Liver (tissue), 9 donors: Measurements from ENCODE around the gene KAZN. TPM values are rescaled to one million over a fixed set of nuclear protein-coding genes. Genes with fewer than 3 reads are reported as not detected.

Experiments used
- DNase-seq: peaks from one replicate; pipeline ENCODE4 v3.0.0-alpha.2; 2017; ENCODE audit warnings: low spot score
- H3K27ac ChIP-seq, 2 donors: one replicate each; pipeline ENCODE4 v1.7.0; 2013; ENCODE audit warnings: inconsistent platforms in 2 of 2, low read length in 2 of 2, control low read depth in 1 of 2, low read depth in 1 of 2, mild to moderate bottlenecking in 1 of 2
- H3K27me3 ChIP-seq, 4 donors: one replicate each; pipeline versions ENCODE4 v1.6.1 to v1.7.0; 2013; ENCODE audit warnings: low read length in 3 of 4, inconsistent platforms in 1 of 4, mild to moderate bottlenecking in 1 of 4, moderate library complexity in 1 of 4; ENCODE audit not compliant: control insufficient read depth in 4 of 4, insufficient read depth in 4 of 4
- H3K36me3 ChIP-seq, 4 donors: one replicate each; pipeline versions ENCODE4 v1.6.1 to v1.7.0; 2013; ENCODE audit warnings: low read length in 3 of 4, mild to moderate bottlenecking in 3 of 4, low read depth in 1 of 4, moderate library complexity in 1 of 4; ENCODE audit not compliant: control insufficient read depth in 4 of 4, insufficient read depth in 3 of 4
- H3K4me1 ChIP-seq, 4 donors: one replicate each; pipeline versions ENCODE4 v1.6.1 to v1.7.0; 2013; ENCODE audit warnings: low read length in 3 of 4, mild to moderate bottlenecking in 3 of 4, moderate library complexity in 1 of 4; ENCODE audit not compliant: control insufficient read depth in 4 of 4, insufficient read depth in 4 of 4
- H3K4me3 ChIP-seq, 3 donors: one replicate each; pipeline versions ENCODE4 v1.6.1 to v1.7.0; 2013; ENCODE audit warnings: low read length in 3 of 3, control low read depth in 1 of 3, low read depth in 1 of 3, mild to moderate bottlenecking in 1 of 3
- H3K9ac ChIP-seq, 2 donors: one replicate each; pipeline ENCODE4 v1.7.0; 2013; ENCODE audit warnings: low read length in 2 of 2, mild to moderate bottlenecking in 2 of 2, moderate library complexity in 2 of 2, control low read depth in 1 of 2, low read depth in 1 of 2
- H3K9me3 ChIP-seq, 4 donors: one replicate each; pipeline versions ENCODE4 v1.6.1 to v1.7.0; 2013; ENCODE audit warnings: low read length in 3 of 4; ENCODE audit not compliant: control insufficient read depth in 4 of 4
- EGR1 ChIP-seq, 2 donors: IDR thresholded peaks; 2 replicates each; pipeline ENCODE4 v1.6.1; 2016 to 2018; ENCODE audit warnings: antibody characterized with exemption in 2 of 2, low read depth in 2 of 2
- FOXA2 ChIP-seq: IDR thresholded peaks from 2 replicates; pipeline ENCODE4 v1.6.1; 2016; ENCODE audit warnings: antibody characterized with exemption
- GABPA ChIP-seq, 2 donors: IDR thresholded peaks in 1 of 2; conservative IDR thresholded peaks in 1 of 2; 2 replicates each; pipeline ENCODE4 v1.6.1; 2016; ENCODE audit warnings: antibody characterized with exemption in 2 of 2, mild to moderate bottlenecking in 1 of 2, moderate library complexity in 1 of 2
- HNF4A ChIP-seq, 2 donors: conservative IDR thresholded peaks; 2 replicates each; pipeline ENCODE4 v1.6.1; 2016; ENCODE audit warnings: antibody characterized with exemption in 2 of 2, mild to moderate bottlenecking in 2 of 2
- HNF4G ChIP-seq: IDR thresholded peaks from 2 replicates; pipeline ENCODE4 v1.6.1; 2016; ENCODE audit warnings: antibody characterized with exemption
- JUND ChIP-seq, 2 donors: IDR thresholded peaks; 2 replicates each; pipeline ENCODE4 v1.6.1; 2016; ENCODE audit warnings: antibody characterized with exemption in 2 of 2
- NR2F2 ChIP-seq: IDR thresholded peaks from 2 replicates; pipeline ENCODE4 v1.6.1; 2016; ENCODE audit warnings: antibody characterized with exemption
- SP1 ChIP-seq: IDR thresholded peaks from 2 replicates; pipeline ENCODE4 v1.6.1; 2018; ENCODE audit warnings: antibody characterized with exemption, mild to moderate bottlenecking
- WGBS: extraction: QIAGEN DNeasy Blood & Tissue Kit; methylation state at CpG from one replicate; pipeline ENCODE4 v1.1.7; 2013; 5-methylcytosine and 5-hydroxymethylcytosine counted together
- polyA plus RNA-seq, 2 donors: library from polyadenylated mRNA; stranded (reverse) in 1 of 2; unstranded in 1 of 2; fragments of 200-250 nt in 1 of 2; fragments of >200 nt in 1 of 2; fragmentation: Nextera tagmentation in 1 of 2; extraction: Ambion mirVana in 1 of 2; gene quantifications; one replicate each; pipeline versions ENCODE4 v1.2.1 to v1.2.3, GENCODE V29; 2013 to 2015
- total RNA-seq, 2 donors: library from RNA; depleted of rRNA; stranded (reverse); fragments of >200 nt; gene quantifications; one replicate each; pipeline ENCODE4 v1.2.3, GENCODE V29; 2014
- TF ChIP-seq, protein P1 (sequence below): IDR thresholded peaks from 2 replicates; pipeline ENCODE4 v1.6.1; 2016; ENCODE audit warnings: antibody characterized with exemption
- TF ChIP-seq, protein P2 (sequence below): IDR thresholded peaks from 2 replicates; pipeline ENCODE4 v1.6.1; 2016; ENCODE audit warnings: antibody characterized with exemption, mild to moderate bottlenecking
- TF ChIP-seq, protein P3 (sequence below): IDR thresholded peaks from 2 replicates; pipeline ENCODE4 v1.6.1; 2016; ENCODE audit warnings: antibody characterized with exemption
- donor health status: healthy.
- donor health status: healthy.
- donor health status: healthy.
- donor health status: healthy.
- donor health status: healthy.

KAZN gene
- total and polyA plus RNA-seq, 4 donors, result 1.9 to 6.9 (median 2.4) TPM

DNA sequence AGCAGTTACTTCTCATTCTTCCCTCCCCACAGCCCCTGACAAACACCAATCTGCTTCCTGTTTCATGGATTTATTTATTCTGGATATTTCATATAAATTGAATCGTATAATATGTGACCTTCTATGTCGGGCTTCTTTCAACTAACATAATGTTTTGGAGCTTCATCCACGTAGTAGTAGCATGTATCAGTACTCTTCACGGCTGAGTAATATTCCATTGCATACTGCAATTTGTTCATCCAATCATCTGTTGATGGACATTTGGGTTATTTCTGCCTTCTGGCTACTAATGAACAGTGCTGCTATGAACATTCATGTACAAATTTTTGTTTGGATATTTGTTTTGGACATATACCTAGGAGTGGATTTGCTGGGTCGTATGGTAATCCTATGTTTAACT lies 1.9 kb upstream of the KAZN start (continued):
- TF ChIP-seq, protein P1, sequence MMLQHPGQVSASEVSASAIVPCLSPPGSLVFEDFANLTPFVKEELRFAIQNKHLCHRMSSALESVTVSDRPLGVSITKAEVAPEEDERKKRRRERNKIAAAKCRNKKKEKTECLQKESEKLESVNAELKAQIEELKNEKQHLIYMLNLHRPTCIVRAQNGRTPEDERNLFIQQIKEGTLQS, result no peak

DNA sequence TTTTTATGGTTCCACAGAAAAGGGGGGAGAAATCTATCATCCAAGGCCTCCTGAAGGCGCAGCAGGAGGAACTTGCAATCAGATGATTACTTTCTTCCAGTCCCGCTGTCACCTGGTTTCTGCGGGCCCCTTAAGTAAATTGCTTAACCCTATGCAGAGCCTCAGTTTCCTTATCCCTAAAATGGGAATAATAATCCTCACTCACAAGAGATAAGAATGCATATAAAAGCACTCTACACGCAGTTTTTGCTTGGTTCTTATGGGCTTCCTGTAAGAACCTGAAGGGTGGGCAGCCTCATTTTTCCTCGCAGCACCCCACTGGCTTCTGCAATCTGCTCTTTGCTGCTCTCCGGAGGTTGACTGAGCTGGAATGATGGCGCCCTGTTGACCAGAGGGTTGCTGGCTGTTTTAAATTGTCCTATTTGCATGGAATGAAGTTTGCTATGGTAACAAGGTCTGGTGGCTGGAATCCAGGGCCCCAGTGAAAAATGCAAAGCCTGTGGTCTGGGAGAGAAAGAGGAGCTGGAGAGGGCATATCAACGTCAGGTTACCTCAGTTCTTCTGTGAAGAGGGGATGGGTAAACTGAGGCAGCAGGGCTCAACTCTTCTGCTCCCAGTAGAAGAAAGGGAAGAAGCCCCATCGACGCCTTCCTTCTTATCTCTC lies 1.0 kb upstream of the KAZN start:
- TF ChIP-seq, protein P2, sequence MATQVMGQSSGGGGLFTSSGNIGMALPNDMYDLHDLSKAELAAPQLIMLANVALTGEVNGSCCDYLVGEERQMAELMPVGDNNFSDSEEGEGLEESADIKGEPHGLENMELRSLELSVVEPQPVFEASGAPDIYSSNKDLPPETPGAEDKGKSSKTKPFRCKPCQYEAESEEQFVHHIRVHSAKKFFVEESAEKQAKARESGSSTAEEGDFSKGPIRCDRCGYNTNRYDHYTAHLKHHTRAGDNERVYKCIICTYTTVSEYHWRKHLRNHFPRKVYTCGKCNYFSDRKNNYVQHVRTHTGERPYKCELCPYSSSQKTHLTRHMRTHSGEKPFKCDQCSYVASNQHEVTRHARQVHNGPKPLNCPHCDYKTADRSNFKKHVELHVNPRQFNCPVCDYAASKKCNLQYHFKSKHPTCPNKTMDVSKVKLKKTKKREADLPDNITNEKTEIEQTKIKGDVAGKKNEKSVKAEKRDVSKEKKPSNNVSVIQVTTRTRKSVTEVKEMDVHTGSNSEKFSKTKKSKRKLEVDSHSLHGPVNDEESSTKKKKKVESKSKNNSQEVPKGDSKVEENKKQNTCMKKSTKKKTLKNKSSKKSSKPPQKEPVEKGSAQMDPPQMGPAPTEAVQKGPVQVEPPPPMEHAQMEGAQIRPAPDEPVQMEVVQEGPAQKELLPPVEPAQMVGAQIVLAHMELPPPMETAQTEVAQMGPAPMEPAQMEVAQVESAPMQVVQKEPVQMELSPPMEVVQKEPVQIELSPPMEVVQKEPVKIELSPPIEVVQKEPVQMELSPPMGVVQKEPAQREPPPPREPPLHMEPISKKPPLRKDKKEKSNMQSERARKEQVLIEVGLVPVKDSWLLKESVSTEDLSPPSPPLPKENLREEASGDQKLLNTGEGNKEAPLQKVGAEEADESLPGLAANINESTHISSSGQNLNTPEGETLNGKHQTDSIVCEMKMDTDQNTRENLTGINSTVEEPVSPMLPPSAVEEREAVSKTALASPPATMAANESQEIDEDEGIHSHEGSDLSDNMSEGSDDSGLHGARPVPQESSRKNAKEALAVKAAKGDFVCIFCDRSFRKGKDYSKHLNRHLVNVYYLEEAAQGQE, result no peak
- TF ChIP-seq JUND (IDR thresholded peaks at IDR 0.05) (no peak), GABPA (IDR thresholded peaks at IDR 0.05 in 1 of 2, conservative IDR thresholded peaks at IDR 0.05 in 1 of 2) (no peak), EGR1 (IDR thresholded peaks at IDR 0.05; ENCODE audit: low read depth in 2 of 2) (no peak), HNF4A (conservative IDR thresholded peaks at IDR 0.05) (no peak), NR2F2 (no peak), FOXA2 (no peak), SP1 (no peak), HNF4G (no peak)
- TF ChIP-seq, protein P3, sequence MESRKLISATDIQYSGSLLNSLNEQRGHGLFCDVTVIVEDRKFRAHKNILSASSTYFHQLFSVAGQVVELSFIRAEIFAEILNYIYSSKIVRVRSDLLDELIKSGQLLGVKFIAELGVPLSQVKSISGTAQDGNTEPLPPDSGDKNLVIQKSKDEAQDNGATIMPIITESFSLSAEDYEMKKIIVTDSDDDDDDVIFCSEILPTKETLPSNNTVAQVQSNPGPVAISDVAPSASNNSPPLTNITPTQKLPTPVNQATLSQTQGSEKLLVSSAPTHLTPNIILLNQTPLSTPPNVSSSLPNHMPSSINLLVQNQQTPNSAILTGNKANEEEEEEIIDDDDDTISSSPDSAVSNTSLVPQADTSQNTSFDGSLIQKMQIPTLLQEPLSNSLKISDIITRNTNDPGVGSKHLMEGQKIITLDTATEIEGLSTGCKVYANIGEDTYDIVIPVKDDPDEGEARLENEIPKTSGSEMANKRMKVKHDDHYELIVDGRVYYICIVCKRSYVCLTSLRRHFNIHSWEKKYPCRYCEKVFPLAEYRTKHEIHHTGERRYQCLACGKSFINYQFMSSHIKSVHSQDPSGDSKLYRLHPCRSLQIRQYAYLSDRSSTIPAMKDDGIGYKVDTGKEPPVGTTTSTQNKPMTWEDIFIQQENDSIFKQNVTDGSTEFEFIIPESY, result no peak
- Histone ChIP-seq H3K27ac (no peak overlapping the region), H3K9ac (no peak overlapping the region), H3K4me3 (no peak overlapping the region), H3K9me3 (no peaks in the 10 kb centered on the region), H3K36me3 (no peaks in the 10 kb centered on the region), H3K27me3 (peaks cover 3 to 16% (median 6%) of the 10 kb centered on the region in 4 donors), H3K4me1 (peaks cover 0 to 10% (median 3%) of the 10 kb centered on the region in 4 donors)
- DNase-seq, result no peak
- 49% methylated on average over 10 of the region's 10 CpGs for WGBS

DNA sequence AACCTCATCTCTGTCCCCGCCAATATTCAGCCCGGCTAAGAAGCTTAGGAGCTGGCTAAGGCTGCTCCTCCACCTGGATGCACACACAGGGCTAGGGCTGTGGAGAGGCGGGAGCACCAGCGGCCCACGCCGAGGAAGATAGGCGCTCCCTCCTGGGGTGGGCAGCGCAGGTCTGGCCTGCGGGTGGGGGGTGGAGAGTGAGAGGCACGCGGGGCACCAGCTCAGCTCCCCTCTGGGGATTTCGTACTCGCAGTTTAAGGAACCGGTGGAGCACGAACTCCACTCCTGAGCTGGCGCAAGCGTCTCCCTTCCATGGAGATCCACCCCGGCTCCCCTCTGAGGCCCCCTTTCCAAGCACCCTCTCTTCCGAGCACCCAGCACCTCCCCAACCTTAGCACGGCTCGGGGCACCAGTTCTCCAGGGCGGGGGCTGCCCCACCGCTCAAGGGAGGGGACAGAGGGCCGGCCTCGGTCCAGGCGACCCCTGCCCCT lies 433 bp upstream of the KAZN start:
- H3K27me3 ChIP-seq, result peaks cover 2 to 19% (median 4%) of the 10 kb centered on the region in 4 donors

More for the DNA sequence above, 433 bp upstream of the KAZN start:
- TF ChIP-seq, protein P2, result no peak
- no peak for TF ChIP-seq HNF4A (conservative IDR thresholded peaks at IDR 0.05)
- H3K4me3 ChIP-seq, result no peak overlapping the region
- H3K36me3 ChIP-seq, result no peaks in the 10 kb centered on the region
- no peaks in the 10 kb centered on the region for H3K9me3 ChIP-seq
- peaks cover 0 to 10% (median 3%) of the 10 kb centered on the region in 4 donors for H3K4me1 ChIP-seq
- 3% methylated on average over 26 of the region's 26 CpGs for WGBS
- no peak overlapping the region for H3K9ac ChIP-seq
- DNase-seq, result no peak
- no peak overlapping the region for H3K27ac ChIP-seq
